Effector memory CD8-positive, alpha-beta T cell (primary cell): ENCODE measurements around the gene CHDH.
A peak's percentile ranks its signal among the peaks of the same experiment; 100 is the strongest.

ENCODE experiments used
- ATAC-seq: fragments of 150-1000 bp; cut with Tn5 transposase; replicated peaks from 2 replicates; pipeline ENCODE4 v1.10.0; 2021; ENCODE audit warnings: mild to moderate bottlenecking, moderate library complexity
- DNase-seq, 3 experiments: peaks; one replicate each; pipeline ENCODE4 v3.0.0; 2021
- H3K27ac Mint-ChIP-seq, 2 donors: one replicate each; pipeline ENCODE4 v1.8.0; 2022; ENCODE audit warnings: mild to moderate bottlenecking in 2 of 2, mixed read lengths in 2 of 2, moderate library complexity in 2 of 2
- H3K27me3 Mint-ChIP-seq, 2 donors: one replicate each; pipeline ENCODE4 v1.8.0; 2022; ENCODE audit warnings: mixed read lengths in 2 of 2
- H3K36me3 Mint-ChIP-seq: one replicate; pipeline ENCODE4 v1.8.0; 2022; ENCODE audit warnings: mild to moderate bottlenecking, moderate library complexity, mixed read lengths; ENCODE audit not compliant: insufficient read depth
- H3K4me1 Mint-ChIP-seq, 2 donors: one replicate each; pipeline ENCODE4 v1.8.0; 2022; ENCODE audit warnings: low read depth in 2 of 2, mixed read lengths in 2 of 2
- H3K4me3 Mint-ChIP-seq, 2 donors: one replicate each; pipeline ENCODE4 v1.8.0; 2022; ENCODE audit warnings: mild to moderate bottlenecking in 2 of 2, mixed read lengths in 2 of 2, moderate library complexity in 2 of 2
- H3K9me3 Mint-ChIP-seq, 2 donors: one replicate each; pipeline ENCODE4 v1.8.0; 2022; ENCODE audit warnings: mixed read lengths in 2 of 2

Gene CHDH

DNA sequence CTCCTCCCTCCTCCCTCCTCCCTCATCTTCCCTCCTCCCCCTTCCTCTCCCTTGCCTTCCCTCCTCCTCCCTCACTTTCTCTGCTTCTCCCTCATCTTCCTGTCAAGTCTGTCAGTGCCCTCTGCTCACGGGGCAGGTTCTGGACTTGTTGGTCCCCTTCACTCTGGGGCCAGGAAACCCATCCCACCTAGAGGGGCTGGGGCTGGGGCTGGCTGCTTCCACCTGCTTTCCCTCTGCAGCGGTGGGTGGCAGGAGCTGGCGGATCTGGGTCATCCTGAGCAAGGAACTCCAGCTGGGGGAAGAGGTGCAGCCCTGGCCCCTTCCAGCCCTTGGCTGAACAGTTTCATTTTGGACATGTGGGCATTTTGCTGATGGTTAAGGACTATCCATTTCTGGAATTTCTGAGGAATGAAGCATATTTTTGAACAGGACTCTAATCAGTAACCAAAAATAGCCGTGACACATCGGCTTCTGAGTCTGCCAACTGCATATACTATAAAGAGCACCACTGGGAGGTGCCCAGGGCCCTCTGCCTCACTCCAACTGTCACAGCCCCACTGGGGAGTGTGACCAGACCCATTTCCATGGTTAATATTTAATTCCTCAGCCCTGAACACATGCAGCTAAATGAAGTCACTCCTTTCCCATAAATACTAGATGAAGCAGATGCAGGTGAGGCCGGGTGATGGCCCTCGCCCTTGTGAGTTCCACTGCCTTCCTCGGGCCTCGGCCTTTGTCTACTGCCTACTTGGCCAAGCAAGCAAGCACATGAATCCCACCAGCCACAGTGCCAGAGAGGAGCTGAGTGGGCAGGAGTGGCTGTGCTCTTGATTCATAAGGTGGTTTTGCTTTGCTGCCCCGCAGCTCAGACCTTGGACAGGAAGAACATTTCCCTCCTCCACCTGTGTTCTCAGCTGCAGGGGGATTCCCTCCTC lies 39.8 kb downstream of the CHDH start:
- Mint-ChIP-seq H3K4me3 (no peak overlapping the region), H3K4me1 (no peaks in the 10 kb centered on the region), H3K27ac (peak overlapping the region in 1 of 2 donors; percentile 35), H3K27me3 (peaks cover 28 to 42% of the 10 kb centered on the region in 2 donors), H3K9me3 (no peaks in the 10 kb centered on the region), H3K36me3 (no peaks in the 10 kb centered on the region)
- no peak for DNase-seq
- no peak for ATAC-seq

DNA sequence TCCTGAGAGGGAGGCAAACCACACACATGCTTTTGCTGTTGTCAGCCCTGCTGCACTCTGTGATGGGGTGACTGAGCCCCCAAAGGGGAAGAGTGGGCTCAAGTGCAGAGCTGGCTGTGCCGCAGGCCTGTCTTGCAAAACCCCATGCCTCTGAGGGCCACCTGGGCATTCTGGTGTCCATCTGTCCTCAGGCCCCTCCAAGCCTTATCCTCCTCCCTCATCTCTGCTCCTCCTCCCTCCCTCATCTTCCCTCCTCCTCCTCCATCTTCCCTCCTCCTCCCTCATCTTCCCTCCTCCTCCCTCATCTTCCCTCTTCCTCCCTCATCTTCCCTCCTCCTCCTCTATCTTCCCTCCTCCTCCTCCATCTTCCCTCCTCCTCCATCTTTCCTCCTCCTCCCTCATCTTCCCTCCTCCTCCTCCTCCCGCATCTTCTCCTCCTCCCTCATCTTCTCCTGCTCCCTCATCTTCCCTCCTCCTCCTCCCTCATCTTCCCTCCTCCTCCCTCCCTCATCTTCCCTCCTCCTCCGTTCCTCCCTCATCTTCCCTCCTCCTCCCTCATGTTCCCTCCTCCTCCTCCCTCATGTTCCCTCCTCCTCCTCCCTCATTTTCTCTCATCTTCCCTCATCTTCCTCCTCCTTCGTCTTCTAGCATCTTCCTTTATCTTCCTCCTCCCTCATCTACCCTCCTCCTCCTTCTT lies 40.6 kb downstream of the CHDH start:
- no peak overlapping the region for H3K4me3 Mint-ChIP-seq
- ATAC-seq: no peak

DNA sequence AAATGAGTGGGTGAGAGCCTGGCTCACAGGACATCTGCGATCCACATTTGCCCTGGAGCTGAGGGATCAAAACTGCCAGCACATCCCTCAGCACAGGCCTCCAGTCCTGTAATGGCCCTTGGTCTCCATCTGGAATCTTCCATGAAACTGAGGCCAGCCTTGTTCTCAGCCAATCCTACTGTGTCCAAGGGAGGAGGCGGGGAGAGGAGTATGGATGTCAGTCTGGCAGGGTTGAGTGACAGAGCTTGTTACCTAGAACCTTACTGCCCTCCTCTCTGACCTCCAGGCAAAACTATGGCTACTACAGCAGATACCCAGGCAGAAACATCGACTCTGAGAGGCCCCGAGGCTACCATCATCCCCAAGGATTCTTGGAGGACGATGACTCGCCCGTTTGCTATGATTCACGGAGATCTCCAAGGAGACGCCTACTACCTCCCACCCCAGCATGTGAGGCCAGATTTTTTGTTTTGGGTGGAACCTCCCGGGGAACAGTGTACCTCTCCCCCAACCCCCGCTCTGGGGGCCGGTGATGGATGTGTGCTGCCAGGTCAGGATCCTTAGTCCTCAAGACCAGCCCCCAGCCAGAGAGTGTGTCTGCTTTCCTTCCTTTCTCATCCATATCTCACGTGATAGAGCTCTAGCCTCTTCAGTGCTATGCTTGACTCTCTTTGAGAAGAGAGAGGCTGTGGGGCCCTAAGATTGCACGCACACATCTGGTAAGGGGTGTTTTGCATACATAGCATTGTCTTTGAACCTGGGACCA lies 41.3 kb downstream of the CHDH start:
- Mint-ChIP-seq H3K4me3 (no peak overlapping the region), H3K27ac (no peak overlapping the region), H3K27me3 (peaks cover 41 to 50% of the 10 kb centered on the region in 2 donors), H3K36me3 (no peaks in the 10 kb centered on the region), H3K9me3 (no peaks in the 10 kb centered on the region), H3K4me1 (no peaks in the 10 kb centered on the region)
- DNase-seq: no peak
- no peak for ATAC-seq

More for the DNA sequence above, 40.6 kb downstream of the CHDH start:
- Mint-ChIP-seq H3K27me3 (peaks cover 34 to 46% of the 10 kb centered on the region in 2 donors), H3K27ac (no peak overlapping the region), H3K36me3 (no peaks in the 10 kb centered on the region), H3K4me1 (no peaks in the 10 kb centered on the region), H3K9me3 (no peaks in the 10 kb centered on the region)
- no peak for DNase-seq

DNA sequence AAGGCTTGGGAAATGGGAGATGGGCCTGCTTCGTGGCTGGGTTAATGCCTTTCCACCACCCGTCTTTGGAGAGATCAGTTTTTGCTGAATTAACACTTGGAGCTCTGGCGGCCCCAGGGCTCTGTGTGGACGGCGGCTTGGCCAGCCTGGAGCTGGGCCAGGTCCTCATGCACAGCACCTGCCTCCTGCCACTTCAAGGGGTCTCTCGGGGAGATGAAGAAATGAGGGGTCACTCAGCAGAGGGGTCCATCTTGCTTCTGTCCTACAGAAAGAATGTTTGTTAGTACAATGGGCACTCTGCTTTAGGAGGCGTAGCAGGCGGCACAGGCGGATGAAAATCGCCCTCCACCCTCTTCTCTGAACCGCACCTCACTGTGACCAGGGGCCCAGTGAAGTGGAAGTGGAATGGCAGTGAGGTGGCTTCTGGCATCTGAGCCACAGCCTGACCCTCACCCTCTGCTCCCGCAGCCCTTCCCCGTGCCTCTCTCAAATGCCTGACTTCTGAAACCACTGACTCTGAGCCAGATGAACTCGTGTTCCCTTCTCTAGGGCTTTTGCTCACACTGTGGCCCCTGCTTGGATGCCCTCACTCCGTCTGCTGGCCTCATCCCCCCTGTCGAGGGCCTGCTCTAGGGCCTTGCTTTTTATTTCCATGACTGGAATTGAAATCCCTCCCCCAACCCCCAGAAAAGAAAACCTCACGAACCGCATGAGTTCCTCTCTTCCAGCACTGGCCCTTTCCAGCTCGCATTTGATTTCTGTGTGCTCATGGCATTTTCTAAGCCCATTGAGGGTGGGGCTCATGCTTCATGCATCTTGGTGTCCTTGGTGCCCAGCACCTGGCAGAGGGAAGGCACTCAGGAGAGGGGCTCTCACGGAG lies 42.2 kb downstream of the CHDH start:
- no peaks in the 10 kb centered on the region for H3K4me1 Mint-ChIP-seq
- H3K36me3 Mint-ChIP-seq: no peaks in the 10 kb centered on the region
- no peak for DNase-seq
- no peak overlapping the region for H3K27ac Mint-ChIP-seq
- H3K4me3 Mint-ChIP-seq: no peak overlapping the region
- H3K27me3 Mint-ChIP-seq: peaks cover 44 to 53% of the 10 kb centered on the region in 2 donors
- H3K9me3 Mint-ChIP-seq: no peaks in the 10 kb centered on the region
- no peak for ATAC-seq

DNA sequence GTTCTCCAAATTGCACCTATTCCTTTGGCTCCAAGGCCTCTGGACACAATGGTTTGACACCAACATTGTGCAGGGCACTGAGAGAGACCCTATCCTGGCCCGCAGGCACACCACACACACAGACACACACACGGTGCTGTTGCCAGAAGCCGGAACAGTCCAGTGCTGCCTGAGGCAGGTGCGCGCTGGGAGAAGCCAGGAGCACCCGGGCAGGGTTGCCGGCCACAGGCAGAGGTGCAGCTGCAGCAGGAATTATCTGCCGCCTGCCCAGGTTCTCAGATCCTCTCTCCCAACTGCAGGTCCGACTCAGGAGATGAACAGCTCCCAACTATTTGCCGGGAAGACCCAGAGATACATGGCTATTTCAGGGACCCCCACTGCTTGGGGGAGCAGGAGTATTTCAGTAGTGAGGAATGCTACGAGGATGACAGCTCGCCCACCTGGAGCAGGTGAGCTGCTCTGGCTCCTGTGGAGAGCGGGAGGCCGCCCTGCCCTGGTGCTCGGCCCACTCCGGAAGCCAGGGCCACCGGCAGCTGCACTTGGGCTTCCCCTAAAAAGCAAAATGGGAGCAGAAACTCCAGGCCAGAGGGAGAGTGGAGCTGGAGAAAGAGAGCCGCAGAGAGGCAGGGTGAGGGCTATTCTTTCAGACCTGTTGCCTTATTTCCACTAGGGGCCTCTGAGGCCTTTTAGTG lies 42.9 kb downstream of the CHDH start:
- H3K27ac Mint-ChIP-seq: no peak overlapping the region
- no peak overlapping the region for H3K4me3 Mint-ChIP-seq
- H3K4me1 Mint-ChIP-seq: no peaks in the 10 kb centered on the region
- DNase-seq (no peak), ATAC-seq (no peak)
- H3K27me3 Mint-ChIP-seq: peaks cover 47 to 52% of the 10 kb centered on the region in 2 donors
- no peaks in the 10 kb centered on the region for H3K36me3 Mint-ChIP-seq
- H3K9me3 Mint-ChIP-seq: no peaks in the 10 kb centered on the region

DNA sequence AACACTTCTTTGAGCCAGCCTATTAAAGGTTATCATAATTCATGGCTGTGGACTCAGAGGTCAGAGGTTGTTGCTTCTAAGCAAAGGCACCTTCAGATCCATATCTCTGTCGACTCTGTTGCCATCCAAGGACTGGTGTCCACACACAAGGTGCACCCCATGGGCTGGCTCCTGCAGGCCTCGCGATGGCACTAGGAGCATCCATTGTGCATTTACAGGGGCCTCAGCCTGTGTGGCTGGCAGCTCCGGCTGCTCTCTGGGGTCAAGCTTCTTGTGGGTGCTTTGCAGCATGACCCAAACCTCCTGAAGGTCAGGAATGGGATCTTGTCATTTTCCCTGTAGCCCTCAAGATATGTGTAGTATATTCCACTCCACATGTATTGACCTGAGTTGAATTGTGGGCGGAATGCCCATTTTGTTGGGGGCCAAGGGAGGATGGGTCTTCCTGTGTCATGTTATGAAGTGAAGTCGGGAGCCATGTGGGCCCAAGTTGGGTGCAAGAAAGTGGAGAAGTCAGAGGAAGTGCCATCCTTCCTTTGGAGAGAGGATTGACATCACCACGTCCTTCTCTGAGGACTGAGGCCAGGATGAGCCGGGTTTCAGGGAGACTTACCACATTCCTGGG lies 43.9 kb downstream of the CHDH start:
- ATAC-seq (no peak), DNase-seq (no peak)
- Mint-ChIP-seq H3K27me3 (peaks cover 44 to 48% of the 10 kb centered on the region in 2 donors), H3K9me3 (no peaks in the 10 kb centered on the region), H3K4me1 (no peaks in the 10 kb centered on the region), H3K36me3 (no peaks in the 10 kb centered on the region), H3K4me3 (no peak overlapping the region), H3K27ac (no peak overlapping the region)

DNA sequence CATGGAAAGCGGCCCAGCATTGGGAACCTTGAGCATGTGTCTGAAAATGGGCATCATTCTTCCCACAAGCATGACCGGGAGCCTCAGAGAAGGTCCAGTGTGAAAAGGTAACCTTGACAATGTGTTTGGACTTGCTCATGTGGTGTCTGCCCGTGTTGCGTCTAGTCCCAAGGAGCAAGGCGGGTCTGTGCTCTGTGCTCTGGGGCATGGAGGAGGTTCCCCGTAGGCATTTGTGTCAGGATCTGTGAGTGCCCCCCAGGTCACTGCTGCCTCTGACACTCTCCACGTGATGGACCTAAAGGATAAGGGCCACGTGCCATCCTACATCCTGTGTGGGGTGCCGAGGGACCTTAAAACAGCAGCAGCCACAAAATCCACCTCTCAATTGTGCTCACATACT lies 44.9 kb downstream of the CHDH start:
- no peaks in the 10 kb centered on the region for H3K4me1 Mint-ChIP-seq
- ATAC-seq (no peak), DNase-seq (no peak)
- H3K27me3 Mint-ChIP-seq: peaks cover 34 to 39% of the 10 kb centered on the region in 2 donors
- no peak overlapping the region for H3K27ac Mint-ChIP-seq
- H3K36me3 Mint-ChIP-seq: no peaks in the 10 kb centered on the region
- H3K9me3 Mint-ChIP-seq: no peaks in the 10 kb centered on the region
- no peak overlapping the region for H3K4me3 Mint-ChIP-seq

DNA sequence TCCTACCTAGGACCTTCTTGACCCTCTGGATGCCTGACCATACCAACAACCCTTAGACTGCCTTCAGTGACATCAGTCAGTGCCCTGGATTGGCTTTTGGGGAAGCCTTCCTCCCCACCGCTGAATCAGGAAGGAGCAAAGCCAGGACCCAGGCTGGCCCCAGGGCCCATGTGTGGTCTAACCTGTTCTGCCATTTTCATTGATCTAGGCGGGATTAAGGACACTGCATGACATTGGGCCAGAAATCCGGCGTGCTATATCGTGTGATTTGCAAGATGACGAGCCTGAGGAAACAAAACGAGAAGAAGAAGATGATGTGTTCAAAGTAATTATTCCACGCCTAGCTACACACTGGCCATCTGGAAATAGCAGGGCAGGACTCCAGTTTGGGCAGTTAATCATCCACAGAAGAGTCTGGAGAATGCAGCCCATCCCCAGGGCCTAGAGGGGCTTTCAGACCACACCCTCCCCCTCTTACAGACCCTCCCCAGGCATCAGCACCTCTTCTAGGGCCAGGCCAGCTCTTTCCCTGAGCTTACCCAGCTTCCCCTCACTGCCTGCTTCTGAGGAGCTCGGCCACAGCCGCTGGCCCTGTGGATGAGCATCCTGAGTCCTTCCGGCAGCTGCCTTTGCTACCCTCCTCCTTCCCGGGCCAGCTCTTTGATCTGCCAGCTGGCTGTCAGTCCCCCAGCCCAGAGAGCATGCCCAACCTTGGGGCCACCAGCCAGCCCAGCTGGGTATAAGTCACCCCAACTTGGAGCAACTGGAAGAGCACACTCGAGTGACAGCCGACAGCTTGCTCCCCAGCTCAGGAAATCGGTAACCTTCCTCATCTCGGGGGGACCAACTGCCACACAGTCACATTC lies 45.9 kb downstream of the CHDH start:
- no peak for ATAC-seq
- no peak for DNase-seq
- no peak overlapping the region for H3K4me3 Mint-ChIP-seq
- H3K36me3 Mint-ChIP-seq: no peaks in the 10 kb centered on the region
- H3K9me3 Mint-ChIP-seq: no peaks in the 10 kb centered on the region
- no peaks in the 10 kb centered on the region for H3K4me1 Mint-ChIP-seq
- H3K27ac Mint-ChIP-seq: no peak overlapping the region
- peaks cover 35 to 41% of the 10 kb centered on the region in 2 donors for H3K27me3 Mint-ChIP-seq

DNA sequence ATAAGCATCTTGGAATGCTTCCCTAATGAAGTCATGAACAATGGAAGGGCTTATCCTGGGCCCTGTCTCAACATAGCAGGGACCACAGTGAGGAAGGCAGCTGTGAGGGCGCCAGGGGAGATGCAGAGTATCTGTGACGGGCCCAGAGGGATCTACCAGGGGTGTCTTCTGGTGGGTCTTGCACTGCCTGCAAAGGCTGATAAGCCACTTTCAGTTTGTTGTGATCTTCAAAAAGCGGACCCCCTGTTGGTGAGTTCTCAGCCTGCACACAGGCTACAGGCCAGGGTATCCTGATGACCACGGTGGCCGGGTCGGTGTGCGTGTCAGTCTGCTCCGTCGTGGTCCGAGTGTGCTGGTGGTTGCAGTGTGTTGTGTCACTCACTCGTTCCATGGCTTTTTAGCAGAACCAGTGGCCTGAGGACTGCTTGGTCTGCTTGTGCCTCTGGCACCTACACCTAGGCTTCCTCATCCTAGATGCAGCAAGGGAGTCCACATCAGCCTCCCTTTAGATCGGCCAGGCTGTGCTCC lies 46.8 kb downstream of the CHDH start:
- Mint-ChIP-seq H3K36me3 (no peaks in the 10 kb centered on the region), H3K4me3 (no peak overlapping the region), H3K27me3 (peaks cover 35 to 43% of the 10 kb centered on the region in 2 donors), H3K4me1 (no peaks in the 10 kb centered on the region), H3K9me3 (no peaks in the 10 kb centered on the region), H3K27ac (no peak overlapping the region)
- ATAC-seq (no peak), DNase-seq (no peak)

DNA sequence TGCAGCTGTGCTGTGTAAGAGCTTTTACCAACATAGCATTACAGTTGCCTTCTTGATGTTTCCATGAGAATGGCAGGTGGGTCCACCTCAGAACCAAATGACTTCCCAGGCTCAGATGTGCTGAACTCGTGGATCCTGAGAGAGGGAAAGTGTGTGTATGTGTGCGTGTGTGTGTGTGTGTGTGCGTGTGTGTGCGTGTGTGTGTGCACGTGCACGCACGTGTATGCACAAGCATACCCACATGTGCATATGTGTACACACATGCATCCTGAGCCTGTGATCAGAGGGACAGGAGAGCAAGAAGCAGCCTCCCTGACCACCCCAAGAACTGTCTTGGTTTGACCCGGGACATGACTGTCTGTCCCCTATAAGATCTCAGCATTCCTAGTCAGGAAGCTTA lies 48.1 kb downstream of the CHDH start:
- DNase-seq (no peak), ATAC-seq (no peak)
- no peak overlapping the region for H3K27ac Mint-ChIP-seq
- H3K27me3 Mint-ChIP-seq: peaks cover 34 to 37% of the 10 kb centered on the region in 2 donors
- H3K4me1 Mint-ChIP-seq: no peaks in the 10 kb centered on the region
- no peak overlapping the region for H3K4me3 Mint-ChIP-seq
- H3K36me3 Mint-ChIP-seq: no peaks in the 10 kb centered on the region
- no peaks in the 10 kb centered on the region for H3K9me3 Mint-ChIP-seq

DNA sequence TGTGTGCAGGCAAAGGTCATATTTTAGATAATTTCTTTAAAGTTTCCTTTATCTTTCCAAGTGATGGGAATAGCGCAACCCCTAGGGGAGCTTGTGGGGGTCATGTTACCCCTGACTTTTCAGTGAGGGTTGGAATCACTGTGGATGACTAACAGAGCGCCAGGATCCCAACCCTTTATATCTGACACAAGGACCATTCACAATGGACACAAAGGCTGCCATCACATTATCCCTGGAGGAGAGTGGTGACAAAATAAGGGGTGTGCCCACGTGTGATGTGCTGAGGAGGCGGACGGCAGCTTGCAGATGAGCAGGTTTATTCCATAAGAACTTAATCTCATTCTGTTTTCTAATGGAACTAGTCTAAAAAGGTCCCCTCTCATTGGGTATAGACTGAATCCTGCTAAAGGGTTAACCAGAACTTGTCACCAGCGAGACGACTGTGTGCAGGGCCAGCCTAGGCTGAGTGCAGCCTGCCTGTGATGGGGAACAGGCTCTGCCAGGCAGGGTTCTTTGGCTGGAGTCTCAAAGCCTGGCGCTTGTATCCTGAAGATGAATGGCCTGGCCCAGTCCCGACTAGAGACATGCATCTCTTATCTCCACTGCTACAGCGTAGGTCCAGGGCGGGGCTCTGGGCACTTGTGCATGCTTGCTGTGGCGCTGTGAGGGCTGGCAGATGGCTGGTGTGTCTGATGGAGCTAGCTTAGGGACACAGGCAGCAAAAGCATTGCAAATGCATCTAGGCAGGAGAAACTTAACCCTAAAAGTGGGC lies 50.2 kb downstream of the CHDH start:
- Mint-ChIP-seq H3K27me3 (peaks cover 32 to 36% of the 10 kb centered on the region in 2 donors), H3K27ac (no peak overlapping the region), H3K4me3 (no peak overlapping the region), H3K4me1 (no peaks in the 10 kb centered on the region), H3K36me3 (no peaks in the 10 kb centered on the region), H3K9me3 (no peaks in the 10 kb centered on the region)
- no peak for ATAC-seq
- DNase-seq: no peak
